Colon (tissue), 2 donors: ENCODE measurements around the gene NPAS3.

Experiments used
- FAIRE-seq: peaks from 2 replicates; lab custom pipeline; 2012; peaks lifted over from hg19 to GRCh38; lab: Jason Lieb, UNC
- donor health status: control.
- donor health status: control.

The NPAS3 gene

DNA sequence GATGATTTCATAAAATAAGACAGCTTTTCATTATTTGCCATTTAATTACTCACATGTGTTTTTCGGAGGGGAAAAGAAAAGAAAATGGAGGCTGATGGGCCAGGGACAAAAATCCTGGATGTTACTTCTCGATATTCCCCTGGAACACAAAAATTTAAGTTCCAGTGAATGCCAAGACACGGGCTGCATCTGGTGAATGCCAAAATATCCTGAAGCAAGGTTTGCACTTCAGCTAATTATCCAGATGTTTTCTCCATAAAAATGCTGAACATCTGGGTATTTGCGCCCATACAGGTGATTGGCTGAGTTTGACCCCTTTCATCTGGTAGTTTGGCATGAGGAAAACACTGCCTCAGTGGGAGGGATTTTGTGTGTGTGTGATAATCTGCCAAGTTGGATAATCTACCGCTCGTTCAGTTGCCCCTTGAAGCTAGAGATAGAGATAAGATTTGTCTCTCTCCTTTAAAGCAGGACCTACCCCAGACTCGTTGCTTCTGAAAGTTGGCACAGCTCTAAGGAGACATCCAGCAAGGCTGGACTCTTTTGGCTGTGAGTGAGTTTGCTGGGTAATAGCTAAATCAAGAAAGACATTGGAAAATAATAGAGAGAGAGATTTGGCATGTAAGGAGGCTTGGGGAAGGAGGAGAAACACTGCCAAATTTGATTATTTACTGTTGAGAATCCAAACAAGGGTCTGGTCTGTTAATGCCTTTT, 622.2 kb downstream of the NPAS3 start:
- no peak for FAIRE-seq

DNA sequence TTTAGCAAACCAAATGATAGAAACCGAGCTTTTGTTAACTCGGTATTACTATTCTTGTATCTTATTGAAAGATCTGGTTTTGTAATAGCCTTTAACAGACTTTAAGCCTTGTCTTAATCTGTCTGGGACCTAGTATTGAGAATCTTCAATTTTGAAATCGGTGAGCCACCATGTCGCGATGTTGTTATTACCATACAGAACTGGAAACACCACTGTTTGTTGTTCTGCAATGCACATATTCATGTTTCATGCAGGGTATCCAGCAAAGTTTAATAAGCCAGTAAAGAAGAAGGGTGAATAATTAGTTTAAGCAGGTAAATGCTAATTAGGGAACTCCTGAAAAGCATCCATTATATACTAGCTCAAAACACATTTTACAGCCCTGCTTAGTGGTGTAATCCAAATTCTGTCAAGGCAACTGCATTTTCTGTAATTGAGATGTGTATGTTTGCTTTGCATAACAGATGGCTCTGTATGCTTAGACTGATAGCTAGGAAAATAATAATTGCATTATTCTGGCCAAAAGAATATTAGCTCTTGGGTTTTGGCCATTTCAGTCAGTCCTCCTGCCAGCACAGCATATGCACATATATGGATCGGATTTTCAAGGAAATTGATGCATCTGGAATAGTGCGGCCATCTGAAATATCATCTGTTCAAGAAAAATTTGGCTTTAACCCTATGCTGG, 623.0 kb downstream of the NPAS3 start:
- FAIRE-seq, result no peak

DNA sequence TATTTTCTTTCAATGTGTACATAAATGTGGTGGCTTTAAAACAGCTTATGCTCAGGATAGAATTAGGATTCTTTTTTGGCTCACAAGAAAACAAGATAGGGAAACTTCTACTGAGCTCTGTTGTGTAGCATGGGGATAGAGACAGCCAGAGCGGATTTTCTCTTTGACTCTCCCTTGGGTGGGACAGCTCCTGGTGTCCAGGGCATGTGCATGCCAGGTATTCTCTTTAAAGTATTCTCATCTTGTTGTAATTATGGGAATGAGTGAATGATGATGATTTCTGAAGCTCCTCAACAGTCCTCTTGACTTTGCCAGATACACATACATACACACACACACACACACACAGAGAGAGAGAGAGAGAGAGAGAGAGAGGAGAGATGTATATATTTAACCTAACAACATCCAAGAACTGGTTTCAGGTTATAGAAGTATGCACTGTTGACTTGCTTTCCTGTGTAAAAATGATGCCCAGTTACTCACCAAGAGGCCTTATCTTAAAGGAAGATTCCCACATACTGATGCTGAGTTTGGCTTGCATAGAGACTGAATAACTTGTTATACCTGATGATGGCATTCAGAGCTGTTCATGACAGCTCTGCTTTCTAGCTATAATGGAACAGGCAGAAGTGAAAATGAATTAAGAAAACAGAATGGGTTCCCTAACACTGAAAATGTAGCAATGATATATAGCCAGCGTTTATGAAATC, 624.7 kb downstream of the NPAS3 start:
- no peak for FAIRE-seq

DNA sequence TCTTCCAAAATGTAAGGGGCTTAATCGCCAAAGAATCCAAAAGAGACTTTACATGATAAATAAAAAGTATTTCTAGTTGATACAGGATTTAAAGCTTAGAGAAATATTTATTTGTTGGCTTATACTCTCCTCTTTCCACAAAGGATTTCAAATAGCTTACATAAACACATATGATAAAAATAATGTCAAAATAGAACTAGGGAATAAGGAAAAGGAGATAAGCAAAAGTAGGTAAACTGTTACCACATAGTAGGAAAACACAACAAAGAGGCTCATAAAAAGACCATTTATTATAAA, 625.2 kb downstream of the NPAS3 start:
- FAIRE-seq, result no peak

DNA sequence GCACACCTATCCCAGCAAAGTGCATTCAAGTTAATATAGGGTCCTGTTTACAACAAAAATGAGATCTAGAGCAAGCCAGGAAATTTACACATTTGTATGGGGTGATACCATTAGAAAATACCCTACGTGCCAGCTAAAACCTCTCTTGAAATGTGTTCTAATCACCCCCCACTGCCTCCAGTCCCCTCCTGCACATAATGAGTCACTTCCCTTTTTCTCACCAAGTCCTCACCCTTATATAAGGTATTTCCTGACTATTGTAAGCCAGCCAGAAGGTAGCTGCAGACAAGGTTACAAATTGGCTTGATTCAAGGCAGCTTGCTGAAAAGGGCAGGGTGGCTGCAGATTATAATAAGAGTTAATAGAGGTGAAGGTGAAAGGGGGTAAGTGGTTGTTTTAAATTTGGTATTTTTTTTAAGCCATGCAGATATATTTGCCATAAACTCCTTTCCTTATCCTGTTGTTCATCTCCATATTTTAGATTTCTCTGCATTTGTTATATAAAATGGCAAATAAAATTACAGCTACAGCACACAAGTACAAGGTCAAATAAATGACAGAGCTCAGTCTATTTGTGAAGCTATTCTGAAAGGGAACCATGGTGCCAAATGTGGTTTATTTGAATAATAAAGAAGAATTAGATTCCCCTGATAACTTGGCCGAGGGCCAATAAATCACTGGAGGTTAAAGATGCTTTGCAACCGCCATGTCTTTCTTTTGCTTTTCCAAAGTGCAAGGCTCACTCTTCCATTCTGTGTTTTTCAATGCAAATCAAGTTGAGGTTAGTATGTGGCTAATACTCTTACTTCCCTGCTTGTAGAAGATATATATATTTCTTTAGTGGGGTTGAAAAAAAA, 626.3 kb downstream of the NPAS3 start:
- no peak for FAIRE-seq

DNA sequence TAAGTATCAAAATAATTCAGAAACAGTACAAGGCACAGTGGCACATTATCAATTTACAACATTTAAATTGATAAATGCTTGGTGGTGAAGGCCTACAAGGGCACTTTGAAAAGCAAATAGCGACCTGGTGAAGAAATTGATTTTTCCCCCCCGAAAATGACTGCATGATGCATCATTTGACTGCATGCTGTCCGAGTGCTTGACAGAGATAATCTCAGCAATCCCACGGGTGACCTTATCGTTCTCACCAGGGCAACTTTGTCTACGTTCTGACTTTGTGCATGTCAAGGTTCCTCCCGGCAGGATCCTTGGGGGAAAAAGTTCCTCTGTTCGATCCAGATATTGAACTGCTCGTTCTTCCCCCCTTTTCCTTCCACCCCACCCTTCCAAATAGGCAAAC, 627.4 kb downstream of the NPAS3 start:
- FAIRE-seq, result no peak

DNA sequence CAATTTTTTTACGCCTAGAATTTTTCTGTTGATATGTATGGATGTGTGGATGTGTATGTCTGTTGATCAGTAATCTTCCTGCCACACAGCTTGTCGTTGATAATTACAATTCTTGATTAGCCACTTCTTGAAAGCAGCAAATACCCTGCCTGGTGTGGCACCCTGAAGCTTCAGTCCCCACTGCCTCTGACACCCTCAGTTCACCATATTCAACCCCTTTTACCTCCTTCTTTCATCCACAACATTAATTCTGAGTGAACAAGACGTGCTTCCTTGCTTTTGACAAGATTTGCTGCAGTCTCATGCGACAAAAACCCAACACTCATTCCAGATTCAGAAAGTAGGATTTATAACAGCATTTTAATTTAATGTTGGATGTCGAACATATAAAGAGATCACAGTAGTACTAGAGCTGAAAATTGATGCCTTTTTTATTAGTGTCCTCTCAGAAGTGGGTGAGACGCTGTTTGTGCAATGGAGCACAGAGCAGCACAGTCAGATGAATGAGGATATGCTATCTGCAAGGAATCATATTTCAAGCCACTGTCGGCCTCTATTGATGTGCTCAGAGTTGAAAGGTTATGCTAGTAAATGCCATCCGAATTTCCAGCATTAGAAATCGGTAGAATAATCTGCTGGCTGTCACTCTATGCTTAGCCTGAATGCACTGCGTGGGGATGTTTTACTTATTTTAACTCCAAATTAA, 628.5 kb downstream of the NPAS3 start:
- FAIRE-seq, result no peak

DNA sequence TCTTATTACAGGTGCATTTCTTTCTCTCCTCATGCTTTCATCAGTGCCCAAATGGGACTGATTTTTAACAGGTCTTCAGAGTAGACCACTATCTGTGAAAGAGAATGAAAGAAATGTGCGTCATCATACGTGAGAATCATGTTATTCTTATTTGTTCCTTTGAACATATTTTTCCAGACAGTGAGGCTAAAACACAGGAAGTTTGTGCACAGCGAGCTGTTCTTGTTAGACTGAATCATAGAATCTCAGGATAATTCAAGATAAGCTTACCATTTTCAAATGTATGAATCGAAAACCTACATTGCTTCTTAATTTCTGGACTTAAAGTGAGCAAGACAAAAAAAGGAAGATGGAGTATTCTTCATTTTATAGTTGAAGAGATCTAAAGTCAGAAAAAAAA, 629.1 kb downstream of the NPAS3 start:
- FAIRE-seq, result no peak

DNA sequence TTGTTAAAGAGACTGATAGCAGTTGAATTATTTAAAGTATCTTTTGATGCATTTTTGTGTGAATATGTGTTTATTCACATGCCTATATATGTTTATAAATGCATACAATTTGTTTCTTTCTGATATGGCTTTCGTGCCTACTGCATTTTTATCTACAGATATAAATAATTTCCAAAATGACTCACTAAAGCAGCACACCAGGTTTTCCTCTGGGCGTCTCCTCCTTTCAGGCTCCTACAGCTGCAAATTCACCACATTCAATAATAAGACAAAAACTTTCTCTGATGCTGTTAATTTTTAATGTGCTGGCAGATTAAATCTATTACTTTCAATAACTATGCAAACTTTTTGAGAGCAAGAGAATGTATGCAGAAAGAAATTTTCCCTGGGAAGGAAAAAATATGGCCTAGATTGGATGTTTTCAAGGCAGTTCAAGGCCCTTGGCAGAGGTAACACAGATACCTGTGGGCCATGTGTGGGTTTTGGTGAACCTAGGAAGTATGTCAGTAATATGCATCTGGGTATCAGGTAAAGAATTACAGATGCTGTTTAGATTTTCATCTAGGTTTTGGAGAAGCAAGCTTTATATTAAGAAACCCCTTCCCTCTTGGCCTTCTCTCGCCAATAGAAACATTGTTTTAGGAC, 630.4 kb downstream of the NPAS3 start:
- no peak for FAIRE-seq

DNA sequence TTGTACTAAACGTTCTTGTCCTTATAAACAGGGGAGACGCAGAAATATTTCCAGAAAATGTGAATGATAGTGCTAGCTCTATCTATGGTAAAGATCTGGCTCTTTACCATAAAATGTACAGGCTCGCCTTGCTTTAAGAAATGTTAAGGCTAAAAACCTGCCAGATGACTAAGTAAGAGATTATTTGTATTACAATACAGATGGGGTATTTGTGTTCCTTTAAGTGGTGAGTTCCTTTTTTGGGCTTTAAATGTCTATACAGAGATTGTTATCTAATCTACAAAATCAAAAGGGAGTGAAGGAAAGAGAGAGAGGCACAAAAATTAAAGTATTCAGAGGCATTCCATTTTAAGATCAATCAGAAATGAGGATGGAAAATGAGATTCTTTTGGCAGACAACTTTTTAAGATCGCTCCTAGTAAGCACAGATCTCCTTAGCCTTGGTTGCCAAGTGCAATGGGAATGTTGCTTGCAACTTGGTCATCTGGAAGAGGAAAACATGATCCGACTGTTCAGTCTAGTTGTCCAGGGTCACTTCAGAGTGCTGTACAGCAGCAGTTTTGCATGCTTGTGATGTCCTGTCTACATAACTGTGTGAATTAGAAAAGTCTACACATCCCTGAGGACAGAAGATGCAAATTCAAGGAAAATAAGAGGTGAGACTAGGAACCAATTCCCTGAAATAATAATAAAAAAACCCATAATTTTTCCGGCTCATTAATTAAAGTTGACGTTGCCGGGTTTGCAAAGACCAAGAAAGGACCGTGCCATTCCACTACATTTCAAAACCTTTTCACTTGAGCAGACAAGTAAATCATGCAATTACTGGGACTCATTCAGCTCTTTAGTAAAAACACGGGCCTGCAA, 631.4 kb downstream of the NPAS3 start:
- FAIRE-seq, result no peak

DNA sequence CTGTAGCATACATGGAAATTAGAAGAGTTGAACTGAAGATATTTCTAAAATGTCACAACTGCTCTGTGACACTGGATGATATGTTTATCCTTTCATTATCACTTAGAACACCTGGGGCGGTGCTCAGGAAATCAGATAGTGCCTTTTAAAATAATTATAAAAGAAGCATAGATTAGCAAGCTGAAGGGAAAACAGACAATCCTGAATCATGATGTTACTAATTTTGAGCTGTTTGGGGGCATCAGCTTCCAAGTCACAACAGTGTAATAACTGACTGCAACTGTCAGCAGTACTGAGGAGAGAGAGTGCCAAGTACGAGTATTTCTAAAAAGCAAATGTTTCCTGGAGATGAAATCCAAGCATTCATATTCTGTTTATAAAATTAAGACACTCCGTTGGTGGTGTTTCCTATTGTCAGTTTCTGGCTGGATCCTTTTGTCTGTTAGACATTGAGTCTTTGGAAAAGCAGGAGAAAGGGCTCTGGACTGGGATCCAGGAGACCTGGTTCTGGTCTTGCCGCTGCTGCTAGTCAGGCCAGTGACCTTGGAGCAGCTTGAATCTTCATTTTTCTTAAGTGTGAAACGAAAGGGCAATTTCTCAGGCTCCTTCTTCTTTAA, 632.1 kb downstream of the NPAS3 start:
- FAIRE-seq, result no peak

DNA sequence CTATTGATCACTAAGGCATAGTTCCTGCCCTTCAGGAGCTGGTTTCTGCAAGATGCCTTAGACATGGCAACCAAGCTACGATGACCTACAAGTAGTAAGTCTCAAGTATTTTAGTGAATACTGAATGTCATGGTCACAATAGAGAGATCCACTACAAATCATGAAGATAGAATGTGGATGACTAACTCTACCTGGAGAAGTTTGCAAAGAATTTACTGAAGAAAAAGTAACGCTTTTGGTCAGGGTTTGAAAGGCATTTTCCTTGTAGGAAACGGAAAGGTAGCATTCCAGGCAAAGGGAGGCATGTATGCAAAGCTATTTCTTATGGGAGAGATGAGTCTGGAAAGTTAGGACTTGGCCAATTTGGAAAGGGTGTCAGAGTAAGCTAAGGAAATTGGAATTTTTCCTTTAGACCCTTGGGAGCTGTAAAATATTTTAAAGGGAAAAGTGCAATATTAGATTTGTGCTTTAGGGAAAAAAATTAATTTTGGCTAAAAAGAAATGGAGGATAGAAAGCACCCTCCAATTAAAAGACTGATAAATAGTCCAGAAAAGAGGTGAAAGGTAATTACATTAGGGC, 634.7 kb downstream of the NPAS3 start:
- FAIRE-seq, result no peak

DNA sequence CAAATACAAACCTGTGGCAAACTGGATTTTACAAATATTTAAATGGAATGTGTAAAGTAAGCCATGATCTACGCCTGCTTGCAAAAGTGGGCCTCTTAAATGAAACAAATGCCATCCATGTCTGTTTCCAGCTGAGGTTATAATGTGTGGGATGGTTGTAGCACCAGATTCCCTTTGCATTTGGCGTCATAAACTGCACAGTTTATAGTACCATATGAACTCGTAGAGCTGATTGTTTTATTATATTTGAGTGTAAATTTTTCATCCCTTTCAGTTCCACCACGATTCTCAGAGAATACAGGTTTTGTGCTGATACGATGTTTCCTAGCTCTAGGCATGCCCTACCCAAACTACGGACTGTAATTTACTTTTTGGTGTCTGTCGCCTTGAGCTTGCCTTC, 637.3 kb downstream of the NPAS3 start:
- FAIRE-seq, result peak; percentile 5

DNA sequence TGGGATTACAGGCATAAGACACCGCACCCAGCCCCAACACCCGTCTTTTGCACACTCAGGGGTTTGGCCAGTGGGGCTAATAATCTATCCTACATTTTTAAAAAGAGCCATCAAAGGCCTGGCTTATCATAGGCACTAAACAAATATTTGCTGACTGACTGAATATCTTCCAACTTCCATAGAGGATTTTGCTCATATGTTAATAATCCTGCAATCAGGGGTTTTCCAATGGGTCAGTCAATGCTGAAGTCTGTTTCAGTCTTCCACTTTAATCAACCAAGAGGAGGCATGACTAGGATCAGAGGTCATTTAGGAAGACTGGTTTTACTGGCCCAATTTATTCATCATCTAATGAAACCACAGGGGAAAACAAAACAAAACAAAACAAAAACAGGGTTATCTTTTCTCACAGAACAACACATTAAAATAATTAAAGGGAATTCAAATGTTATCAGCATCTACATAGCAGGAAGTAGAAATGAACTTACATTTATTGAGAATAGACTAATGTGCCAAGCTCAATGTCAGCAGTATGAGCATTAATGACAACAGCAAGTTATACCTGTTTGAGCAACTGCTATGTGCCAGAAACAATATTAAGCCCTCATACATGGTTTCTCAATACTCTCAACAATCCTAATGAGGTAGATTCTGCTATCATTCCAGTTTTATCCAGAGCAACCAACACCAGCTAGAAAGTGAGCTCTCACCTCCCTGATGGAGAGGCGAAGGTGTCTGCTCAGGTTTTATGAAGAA, 640.0 kb downstream of the NPAS3 start:
- FAIRE-seq, result no peak

DNA sequence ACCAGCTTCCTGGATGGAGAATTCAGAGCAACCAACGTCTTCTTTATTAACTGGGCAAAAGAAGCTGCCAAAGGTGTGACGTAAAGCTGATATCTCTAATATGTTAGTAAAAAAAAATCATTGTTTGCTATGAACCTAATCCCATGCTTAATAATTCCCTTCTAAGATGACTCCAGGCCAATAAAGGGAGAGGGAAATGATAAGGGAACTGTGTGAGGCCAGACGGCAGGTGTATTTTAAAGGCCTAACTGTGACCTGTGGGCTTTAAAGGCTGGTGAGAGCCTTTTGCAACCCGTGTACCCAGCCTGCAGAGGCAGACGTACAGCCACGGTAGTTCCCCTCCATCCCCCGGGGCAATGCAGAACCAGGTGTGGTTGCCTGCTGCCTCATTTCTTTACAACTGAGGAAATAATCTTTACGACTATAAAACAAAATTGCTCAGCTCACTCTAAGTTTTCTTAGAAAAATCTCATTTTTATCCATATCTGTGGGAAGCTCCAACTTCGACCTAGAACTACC, 641.6 kb downstream of the NPAS3 start:
- FAIRE-seq, result no peak

DNA sequence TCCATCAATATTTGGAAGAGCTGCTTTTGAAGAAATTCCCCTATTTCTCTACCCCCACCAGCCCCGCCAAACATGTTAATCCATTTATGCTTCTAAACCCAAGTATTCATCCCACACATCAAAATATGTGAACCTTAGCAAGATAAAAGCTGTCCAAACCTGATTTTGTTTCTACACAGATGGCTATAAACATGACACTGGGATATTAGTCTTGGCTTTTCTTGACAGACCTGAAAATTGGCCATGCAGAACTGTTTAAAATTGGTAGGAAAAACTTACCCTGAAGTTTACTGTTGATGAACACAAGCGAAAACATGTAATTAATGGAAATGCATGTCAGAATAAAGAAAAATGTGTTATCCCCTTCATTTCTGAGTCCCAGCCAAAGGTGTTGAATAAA, 642.2 kb downstream of the NPAS3 start:
- no peak for FAIRE-seq

DNA sequence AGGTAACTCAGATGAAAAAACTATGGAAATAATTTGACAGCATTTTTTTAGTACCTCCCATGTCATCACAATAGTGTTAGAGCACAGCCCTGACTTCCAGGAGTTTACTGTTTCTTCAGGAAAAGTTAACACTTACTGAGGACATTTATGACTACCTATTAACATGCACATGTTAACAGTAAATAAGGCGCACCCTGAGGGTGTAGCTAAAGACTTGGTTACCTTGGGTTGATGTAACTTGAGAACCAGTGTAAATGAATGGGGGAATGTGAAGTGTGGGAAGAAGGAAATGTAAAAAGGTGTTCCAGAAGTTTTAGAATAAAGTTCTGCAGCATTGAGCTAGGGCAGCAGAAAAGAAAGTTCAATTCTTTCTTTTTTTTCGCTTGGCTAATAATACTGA, 646.0 kb downstream of the NPAS3 start:
- FAIRE-seq, result no peak

DNA sequence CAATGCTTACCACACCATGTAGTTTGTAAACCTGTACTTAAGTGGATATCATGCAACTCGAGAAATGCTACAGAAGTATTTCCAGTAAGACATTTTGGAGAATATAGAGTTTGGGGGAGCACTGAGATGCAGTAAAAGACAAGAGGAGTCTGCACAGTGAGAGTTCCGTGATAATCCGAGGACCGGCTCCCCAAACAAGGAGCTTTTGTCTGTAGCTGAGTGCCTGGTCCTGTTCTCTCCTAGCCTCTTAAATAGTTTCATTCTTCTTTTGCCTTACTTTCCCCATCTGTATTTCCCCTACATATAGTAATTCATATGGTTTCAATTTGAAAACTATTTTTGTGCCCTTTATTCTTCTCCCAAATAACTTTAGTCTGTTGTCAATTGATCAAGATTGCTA, 648.1 kb downstream of the NPAS3 start:
- FAIRE-seq, result no peak

DNA sequence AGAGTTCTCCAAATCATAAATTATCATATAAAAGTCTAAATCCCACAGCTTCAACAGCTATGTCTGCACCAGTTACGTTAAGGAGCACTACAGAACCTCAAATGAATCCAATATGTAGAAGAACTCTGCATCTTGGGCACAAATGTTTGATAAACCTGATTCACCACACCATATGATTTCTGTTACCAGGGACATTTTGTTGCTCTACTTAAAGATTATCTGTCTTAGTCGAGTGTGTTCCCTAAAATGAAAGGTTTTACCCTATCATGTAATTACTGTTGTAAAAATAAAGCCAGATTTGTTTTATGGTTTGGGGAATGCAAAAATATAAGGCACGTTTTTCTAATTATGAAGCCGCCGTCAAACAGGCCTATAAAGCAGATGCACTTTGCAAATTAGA, 649.1 kb downstream of the NPAS3 start:
- no peak for FAIRE-seq
